HG02798 (cell line): ENCODE results near the gene DGKB.

Experiments used
- ATAC-seq: cut with Tn5 transposase; IDR thresholded peaks from one replicate; pipeline ENCODE4 v1.9.1; 2021; ENCODE audit warnings: mild to moderate bottlenecking; ENCODE audit not compliant: unreplicated experiment, poor library complexity

DGKB gene

DNA sequence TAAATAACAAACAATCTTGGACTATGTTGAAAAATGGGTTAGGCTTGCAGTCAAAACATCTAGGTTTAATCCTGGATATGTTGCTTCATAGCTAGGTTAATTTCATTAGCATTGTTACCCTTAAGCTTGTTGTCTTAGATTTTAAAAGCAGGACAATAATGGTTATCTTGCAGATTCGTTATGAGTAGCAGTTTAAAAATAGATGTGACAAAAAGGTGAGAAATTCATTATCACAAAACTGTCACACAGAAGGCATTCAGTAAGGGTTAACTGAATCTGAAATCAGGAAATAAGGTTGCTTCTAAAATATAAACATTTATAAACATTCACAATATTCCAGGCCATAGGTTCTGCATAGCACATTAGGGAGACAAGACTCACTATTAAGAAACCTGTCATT is 483.9 kb downstream of the DGKB start:
- no peak for ATAC-seq

DNA sequence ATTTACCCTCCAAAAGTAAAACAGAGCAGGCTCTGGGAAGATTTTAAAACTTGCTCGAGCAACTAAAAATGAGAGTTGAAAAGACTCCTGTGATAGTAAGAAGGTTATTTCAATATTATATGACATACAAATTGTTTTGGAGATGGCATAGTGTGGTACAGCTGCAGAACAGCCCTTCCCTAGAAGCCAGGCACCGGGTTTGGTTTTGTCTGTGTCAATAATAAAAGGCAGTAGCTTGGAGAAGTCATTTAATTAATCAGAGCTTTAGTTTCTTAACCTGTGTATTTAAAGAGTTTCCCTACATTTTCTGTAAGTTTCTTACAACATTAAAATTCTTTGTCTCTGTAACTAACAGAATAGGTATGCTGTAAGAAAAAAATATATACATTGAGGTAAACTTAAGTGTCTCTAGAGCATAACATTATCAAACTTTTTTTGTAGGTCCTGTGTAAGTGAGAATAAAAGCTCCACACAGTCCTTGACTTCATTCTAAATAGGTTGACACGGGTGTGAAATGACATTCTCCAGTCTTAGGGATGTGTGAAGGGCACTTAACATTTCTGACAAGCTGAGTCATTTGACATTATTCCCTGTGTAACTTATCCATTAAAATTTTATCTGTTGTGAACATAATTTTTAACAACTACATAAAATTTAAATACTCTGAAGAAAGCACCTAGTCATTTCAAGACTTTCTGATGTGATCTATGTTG is 488.1 kb downstream of the DGKB start:
- no peak for ATAC-seq

DNA sequence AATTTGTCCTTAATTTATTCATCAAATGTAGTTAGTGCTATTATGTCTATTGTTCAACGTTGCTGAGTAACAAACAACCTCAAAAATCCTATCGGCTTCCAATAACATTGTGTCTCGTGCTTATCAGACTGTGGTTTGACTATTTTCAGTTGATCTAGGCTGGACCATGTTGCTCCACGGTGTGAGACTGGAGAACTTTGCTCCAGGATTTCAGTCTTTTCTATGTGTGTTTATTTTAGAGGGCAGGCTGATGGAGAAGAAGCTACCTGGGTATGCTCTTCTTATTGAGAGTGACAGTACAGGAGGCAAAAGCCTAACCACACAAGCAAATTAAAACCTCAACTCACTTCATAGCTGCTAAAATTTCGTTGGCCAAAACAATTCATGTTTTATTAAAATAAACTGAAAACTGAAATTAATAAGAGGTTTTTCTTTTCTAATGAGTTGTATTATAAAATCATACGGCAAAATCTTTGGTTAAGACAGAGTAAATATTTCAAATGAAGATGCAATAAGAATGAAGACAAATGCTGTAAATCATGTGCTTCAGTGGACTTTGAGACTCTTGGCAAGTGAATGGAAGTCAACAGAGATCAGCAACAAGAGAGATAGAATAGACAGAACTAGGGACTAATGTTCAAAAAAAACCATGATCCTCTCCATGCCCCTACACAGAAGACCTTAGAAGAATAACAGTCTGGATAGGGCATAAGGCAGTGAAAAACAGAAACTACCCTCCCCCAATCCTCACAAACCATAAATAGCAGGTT is 495.1 kb downstream of the DGKB start:
- ATAC-seq = no peak

DNA sequence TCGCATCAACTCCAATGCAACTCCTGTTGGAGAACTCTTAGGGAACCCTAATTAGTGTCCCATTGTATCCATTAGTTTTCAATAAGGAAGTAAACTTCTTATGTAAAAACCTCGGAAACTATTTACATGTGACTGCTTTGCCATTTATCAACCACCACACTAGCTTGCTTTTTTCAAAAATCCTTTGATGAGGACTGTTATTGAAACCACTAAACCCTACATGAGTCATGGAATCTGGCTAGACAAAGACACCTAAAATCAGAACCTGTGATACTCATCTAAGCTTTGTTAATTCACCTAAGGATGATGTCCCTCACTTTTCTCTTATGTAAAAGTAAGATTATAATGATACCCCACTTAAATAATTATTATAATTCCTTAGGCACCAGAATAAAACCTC is 499.0 kb downstream of the DGKB start:
- no peak for ATAC-seq

DNA sequence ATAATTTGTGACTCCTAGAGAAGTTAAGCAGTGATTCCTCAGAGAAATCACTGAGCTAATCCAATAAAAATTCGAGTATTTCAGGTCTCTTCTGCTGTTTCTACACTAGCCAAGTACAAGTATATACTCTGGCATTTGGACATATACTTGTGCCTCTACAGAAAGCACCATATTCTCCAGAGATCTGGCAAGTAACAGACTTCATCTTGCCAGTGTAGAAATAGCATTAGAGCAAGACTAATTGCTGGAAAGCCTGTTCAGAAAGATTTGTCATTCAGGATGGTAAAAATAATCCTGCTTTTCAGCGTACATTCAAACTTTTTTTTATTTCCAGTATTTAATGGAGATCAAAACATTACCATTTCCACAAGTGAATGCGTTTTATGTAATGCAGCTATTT is 502.3 kb downstream of the DGKB start:
- no peak for ATAC-seq

DNA sequence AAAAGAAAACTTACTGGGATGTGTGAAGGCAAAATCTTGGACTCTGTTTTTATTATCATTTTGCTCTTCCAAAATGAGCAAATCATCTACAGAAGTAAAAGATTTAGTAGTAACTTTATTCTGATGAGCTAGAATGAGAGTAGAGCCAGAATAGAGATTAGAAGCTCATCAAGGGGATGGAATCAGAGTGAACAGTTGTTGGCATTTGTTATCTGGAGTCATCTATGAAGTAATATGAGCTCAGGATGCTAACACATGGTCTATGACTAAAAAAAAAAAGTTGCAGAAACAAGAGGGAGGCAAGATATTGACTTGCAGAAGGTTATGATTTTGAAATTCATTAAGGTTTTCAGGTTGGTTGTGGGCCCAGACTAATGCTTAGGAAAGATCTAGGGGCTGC is 504.0 kb downstream of the DGKB start:
- no peak for ATAC-seq

DNA sequence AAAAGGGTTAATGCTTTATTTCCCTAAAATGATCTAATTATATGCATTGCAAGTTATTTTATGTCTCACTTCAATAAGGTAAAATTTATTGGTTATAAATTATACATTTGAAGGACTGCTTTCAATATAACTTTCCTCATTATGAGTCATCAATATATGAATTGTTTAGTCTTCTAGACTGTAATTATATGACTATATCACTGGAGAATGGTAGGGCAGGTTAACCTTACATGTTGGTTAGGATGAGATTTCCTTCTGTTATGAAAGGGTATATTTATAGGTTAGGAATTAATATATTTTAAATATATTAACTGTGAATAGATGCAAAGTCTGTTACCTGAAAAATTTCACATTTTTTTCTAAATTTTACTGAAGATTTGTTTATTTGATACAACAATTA is 506.7 kb downstream of the DGKB start:
- ATAC-seq = no peak

DNA sequence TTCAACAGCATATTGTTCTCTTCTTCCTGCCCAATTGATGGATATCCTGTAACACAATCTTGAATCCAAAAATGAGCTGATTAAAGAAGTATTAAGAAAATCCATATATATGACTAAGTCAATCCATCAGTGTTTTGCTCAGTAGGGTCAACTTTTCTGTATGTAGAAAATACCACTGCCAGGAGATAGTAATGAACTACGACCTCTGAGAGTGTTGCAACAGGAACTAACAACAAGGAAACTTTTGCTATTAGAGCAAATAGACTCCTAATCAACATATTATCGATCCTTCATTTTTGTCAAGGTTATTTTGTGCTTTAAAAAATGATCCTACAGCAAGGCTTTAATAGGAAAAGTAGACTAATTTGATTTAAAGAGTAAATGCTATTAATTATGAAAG is 507.8 kb downstream of the DGKB start:
- no peak for ATAC-seq

DNA sequence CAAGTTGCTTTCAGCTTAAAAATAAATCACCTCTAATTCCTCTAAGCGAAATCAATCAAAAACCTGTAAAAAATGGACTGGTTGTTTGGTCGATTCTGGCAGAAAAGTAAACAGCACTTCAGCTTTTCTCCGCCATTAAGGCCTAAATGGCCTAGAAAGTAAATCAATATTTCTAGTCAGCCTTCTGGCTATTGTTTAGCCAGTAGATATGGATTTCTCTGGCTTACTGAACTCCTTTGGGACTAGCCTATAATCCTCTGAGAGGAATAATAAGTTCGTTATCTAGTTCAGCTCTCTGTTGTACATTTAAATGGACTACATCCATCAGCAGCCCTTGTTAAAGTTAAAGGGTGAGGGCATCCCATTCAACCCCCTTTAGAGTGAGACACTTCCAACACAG is 513.0 kb downstream of the DGKB start:
- ATAC-seq = no peak

DNA sequence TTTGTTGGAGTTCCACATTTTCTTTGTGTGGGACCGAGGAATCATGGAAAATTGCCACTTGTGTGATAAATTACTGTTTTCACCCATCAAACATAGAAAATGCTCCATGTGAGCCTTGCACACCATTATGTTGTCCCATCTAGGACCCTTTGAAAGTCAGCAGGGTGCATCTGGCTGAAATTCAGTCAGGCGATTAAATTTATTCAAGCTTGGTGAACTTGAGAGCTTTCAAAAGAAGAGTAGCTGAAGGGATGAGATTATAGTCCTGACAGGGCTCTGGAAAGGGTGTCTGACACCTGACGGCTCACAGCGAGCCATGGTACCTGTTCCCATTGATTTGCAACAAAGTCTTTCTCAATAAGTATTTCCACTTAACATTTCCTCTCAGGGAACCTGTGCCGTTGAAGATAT is 513.4 kb downstream of the DGKB start:
- no peak for ATAC-seq

DNA sequence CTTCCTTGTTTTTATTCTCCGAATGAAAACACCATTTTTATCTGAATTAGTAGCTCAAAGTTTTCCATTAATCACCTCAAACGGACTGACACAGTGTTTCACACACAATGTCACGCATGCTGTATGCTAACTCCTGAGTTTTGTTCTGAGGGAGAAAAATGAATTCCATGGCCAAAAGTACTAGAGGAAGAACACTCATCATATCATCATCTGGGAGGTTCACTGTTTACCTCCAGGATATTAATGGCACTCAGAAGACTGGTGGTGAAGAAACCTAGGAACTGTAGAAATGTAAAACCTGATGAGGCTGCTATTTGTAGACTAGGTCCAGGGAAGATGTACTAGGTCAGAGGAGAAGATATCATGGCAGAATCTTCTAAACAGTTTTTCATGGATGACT is 517.5 kb downstream of the DGKB start:
- no peak for ATAC-seq

DNA sequence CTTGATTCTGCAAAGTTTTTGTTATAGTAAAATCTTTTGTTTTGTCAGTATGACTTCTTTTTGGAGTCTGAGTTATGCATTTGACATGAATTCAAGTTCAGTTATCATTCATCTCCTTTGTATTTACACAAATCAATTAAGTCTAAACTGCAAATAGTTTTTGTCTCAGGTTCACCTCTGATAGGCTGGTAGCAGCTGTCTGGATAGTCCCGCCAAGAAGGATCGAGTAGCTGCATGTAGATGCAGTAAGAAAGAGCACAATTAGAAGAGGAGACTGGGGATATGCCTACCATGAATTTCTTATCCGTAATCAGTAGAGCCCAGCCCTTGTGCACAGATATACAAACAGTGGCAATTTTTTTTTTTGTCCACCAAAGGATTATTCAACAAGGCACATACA is 520.6 kb downstream of the DGKB start:
- ATAC-seq = no peak

DNA sequence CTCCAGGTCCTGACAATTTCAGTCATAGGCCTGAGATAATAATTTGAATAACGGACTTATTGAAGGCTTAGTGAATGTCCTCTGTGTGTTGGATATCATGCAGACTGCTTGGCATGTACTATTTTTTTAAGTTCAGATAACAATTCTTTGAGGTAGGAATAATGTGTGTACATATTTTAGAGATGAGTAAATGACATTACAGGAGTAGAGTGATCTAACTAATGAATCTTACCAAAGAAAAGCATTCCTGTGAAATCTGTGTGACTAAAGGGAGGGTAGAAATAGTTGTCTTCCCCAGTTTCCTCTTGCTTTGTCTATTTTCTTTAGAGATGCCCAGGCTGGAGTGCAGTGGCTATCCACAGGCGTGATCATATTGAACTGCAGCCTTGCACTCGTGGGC is 521.2 kb downstream of the DGKB start:
- ATAC-seq = no peak

DNA sequence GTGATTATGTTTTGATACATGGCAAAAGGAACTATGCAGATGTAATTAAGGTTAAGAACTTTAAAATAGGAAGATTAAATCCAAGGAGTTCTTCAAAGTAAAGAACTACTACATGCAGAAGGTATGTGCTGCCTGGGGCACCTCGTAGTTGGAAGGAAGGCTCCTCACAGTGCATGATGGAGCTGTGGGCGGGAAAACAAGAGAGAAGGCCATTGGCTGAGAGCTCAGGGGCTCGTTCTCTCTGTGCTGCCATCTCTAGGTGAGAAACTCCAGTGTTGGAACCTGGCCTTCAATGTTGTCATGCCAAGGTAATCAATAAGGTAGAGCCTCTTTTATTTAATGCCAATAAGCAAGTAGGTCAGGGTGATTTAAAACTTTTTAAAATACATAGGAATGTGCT is 521.7 kb downstream of the DGKB start:
- ATAC-seq = no peak

DNA sequence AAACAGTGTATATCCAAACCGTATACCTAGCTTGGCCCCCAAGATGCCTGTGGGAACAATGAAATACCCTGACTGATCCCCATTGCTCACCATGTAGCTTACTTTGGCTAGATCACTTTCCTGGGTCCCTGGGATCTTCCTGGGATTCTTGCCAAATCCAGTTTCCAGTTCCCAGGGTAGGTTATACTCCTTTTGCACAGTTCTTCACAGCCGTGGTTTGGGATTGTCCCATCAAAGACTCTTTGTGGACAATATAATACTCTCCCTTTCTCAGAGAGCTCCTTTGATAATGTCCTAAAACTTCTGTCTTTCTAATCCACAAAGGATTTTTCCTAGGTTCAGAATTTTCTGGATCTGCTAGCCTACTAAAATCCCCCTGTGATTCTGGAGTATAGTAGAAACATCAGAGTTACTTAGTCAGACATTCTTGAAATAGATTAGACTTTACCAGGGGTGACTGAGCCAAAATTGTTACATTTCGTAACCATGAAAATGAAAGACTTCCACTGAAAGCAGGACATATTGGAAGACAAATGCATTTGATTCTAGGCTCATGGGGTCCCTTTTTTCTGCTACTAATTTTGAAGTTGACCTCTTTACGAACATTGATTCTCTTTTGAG is 524.8 kb downstream of the DGKB start:
- no peak for ATAC-seq

DNA sequence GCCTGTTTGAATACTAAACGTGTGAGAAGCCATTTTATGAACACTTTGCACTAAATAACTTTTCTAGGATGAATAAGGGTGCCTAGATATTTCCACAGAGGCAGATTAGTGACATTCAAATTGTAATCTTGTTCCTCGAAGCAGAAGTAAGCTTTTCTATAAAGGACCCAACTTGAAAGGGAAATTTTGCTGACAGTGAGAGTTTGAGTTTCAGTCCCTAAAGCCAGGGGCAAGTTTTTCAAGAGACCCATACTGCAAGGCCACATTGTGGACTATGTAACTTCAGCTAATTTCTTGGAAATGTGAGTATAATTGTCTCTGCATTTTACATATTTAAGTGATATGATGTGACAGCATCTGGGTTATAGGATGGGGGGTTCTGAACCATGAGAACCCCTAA is 525.8 kb downstream of the DGKB start:
- no peak for ATAC-seq

DNA sequence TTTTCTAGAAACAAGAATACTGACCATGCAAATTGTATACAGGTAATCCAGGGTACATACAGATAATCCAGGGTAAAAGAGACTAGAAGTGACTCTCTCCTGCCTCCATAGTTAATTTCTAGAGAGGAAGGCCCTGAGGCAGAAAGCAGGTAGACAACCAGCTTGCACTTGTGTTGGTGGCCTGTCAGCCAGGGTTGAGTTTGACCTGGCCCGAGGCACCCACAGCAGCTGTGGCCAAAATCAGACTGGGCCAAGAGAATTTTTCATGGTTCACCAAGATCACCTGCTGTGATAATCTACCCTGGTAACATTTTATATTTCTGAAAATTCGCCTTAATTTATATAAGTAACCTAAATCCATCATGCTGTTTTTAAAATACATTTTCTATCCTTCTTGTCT is 526.6 kb downstream of the DGKB start:
- ATAC-seq = no peak

DNA sequence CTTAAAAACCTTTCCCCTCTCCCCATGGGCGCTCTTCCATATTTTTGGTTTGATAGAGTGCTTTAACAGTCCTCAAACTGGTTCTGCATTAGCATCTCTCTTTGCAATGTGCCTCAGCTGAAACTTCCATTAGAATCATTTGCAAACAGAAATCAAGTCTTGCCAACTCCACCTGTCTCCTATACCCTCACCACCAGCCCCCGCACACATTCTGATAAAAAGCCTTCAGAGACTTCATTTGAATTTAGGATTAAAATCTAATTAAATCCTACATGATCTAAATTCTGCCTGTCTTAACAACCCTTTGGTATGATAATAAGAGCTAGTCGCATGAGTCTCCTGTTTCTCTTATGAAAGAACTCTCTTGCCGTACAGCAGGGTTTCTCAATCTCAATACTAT is 528.2 kb downstream of the DGKB start:
- no peak for ATAC-seq

DNA sequence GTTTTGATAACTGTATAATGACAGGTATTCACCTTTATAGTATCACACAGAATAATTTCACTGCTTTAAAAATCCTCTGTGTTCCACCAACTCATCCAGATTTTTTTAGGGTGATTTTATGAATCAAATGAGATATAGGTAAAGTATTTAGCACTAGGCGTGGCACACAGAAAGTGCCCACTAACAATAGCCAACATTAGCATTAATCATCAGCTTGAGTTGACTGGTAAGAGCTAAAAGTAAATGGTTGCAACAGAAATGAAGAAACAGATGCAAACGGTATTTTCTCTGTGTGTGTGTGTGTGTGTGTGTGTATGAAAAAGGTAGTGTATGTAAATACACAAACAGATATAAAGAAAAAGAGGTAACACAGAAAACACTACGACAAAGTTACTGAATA is 534.3 kb downstream of the DGKB start:
- no peak for ATAC-seq

DNA sequence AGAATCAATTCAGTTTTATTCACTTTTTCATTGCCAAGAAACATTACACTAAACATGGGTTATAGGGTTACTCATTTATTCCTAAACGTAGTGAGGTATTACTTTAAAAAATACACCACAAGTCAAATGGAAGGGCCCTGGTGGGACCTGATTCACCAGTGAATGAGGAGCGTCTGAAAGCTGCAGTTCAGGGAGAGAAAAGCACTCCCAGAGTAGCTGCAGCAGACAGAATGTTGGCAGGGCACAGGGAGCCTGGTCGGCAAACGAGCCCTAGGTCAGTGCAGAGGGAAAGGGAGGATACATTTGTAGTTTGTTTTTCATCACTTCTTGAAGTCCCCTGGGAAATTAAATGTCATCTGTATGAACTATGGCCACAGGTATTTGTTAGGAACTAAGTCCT is 551.4 kb downstream of the DGKB start:
- ATAC-seq = no peak

DNA sequence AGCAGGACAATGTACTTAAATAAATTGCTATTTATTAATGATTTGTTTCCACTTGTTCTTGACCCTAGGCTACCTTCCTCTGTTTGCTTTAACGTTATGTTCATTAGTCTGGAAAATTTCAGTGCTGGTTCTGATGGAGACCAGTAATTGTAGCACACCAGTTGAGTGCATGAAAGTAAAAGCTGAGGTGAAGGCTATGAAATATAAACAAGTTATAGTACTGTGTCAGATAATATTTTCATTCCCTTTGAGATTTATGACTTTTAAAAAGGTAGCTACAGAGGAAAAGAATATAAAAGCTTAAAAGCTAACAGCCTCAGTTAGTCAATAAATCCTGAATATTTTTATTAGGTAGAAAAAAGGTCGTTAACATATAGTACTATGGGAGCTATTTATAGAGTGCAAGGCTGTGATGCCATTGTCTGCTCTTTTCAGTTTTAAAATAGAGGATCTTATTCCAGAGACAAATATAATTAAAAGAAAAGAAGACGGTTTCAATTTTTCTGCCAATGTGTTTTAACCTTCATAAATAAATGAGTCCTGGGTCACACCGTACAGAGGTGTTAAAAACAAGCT is 561.3 kb downstream of the DGKB start:
- no peak for ATAC-seq
